HG03108 (cell line): Measurements from ENCODE around the gene CELSR1.
"Not testable (repeated sequence)": the region's sequence is repeated elsewhere in the genome, so short reads cannot be mapped to it uniquely, and the experiment has no call there.

Experiments used
- ATAC-seq: cut with Tn5 transposase; IDR thresholded peaks from one replicate; pipeline ENCODE4 v1.9.1; 2021; ENCODE audit warnings: moderate library complexity; ENCODE audit not compliant: unreplicated experiment

Gene CELSR1

GRCh38 chr22:46483353-46483752 is 54.1 kb downstream of the CELSR1 start:
- ATAC-seq, result no peak

- ATAC-seq, result no peak
Measured at GRCh38 chr22:46482056-46482675, 55.3 kb downstream of the CELSR1 start.

DNA sequence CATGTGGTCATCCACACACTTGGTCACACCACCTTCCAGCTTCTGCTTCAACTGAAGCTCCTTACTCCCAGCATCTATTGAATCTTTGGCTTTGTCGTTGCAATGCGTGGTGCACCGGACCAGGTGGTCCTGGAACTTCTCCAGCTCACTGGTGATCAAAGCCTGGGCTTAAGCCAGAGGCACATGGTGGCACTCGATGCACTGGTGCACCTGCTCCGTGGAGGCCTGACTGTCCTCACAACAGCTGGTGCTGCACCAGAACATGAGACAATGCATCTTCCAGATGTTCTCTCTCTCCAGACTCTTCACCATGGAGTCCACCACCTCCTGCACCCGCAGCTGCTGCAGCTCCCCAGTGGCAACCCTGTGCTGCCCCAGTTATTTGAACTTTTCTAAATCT is 56.0 kb downstream of the CELSR1 start:
- ATAC-seq, result no peak

- ATAC-seq, result no peak
Measured at GRCh38 chr22:46480396-46480795, 57.0 kb downstream of the CELSR1 start.

DNA sequence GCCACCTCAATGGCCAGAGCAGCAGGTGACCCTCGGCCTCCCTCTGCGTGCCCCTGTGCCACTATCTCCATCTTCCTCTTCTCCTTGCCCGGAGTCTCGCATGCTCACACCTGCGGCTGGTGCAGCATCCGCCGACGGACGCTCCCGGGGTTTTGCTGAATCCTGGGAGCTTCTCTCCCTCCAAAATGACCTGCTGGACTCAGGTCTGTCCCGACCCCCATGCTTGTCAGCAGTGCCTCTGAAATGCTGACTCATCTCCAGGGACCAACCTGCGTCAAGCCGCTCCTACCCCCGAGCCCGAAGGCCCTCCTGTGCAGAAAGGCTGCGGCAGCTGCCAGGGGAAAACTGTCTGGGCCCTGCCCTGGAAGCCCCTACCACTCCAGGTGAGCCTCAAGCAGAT is 58.4 kb downstream of the CELSR1 start:
- no peak for ATAC-seq

DNA sequence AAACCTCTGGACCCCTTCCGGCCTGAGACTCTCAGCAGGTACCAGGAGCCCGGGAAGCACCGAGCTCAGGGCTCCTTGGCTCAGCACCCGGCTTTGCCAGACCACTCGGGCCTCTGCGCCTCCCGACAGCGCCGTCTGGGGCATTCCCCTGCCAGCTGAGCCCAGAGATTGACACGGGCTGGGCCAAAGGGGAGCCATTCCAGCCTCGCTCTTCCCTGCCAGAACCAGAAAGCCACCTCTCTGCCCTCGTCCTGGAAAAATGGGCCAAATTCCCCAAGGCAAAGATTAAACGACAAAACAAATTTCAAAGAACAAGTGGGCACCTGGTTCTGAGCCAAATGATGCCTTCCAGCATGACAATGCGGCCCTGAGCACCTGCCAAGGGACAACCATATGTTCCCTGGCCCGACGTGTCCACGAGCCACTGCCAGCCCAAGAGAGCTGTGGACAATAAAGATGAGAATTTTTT is 59.3 kb downstream of the CELSR1 start:
- no peak for ATAC-seq

DNA sequence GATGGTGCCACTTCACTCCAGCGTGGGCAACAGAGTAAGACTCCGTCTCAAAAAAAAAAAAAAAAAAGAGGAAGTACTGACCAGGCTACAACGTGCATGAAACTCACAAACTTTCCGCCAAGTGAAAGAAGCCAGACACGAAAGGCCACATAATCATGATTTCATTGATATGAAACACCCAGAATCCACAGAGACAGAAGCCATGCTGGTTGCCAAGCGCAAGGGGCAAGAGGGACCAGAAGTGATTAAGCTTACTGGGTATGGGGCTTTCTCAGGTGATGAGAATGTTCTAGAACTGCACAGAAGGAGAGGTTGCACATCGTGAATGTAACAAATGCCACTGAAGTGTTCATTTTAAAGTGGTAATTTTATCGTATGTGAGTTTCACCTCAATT is 60.9 kb downstream of the CELSR1 start:
- ATAC-seq, result no peak

GRCh38 chr22:46473896-46474557 is 63.4 kb downstream of the CELSR1 start:
- ATAC-seq, result no peak

DNA sequence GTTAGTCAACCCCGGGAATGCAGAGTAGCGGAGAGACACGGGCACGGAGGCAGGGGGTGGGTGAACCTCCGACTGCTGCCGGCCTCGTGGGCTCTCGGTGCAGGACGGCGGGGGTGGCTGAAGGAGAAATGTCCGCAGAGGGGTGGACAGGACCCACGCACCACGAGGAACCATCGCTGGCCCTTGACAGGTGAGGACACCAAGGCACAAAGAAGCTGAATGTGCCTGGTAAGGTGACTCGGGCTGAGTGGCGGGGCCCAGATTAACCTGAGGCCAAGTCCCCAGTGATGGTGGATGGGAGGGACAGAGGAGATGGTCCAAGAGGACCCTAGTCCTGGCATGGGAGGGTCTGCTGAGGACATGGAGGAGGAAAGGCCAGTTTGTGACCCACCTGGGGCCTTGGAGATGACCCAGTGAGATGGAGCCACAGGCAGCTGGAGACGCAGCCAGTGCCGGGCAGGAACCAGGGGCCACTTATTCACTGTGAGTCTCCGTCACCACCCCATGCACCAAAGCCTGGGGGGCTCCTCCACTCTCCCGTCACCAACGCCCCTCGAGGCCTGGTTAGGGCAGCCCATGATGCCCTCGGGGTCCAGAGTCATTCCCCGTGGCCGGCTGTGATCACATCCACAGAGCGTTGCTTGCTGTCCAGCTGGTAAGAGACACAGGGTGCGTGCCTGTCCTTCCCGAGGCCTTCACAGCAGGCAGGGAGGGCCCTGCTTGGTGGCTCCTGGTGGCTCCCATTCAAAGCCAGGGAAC is 64.2 kb downstream of the CELSR1 start:
- no peak for ATAC-seq

GRCh38 chr22:46472722-46473016 is 64.8 kb downstream of the CELSR1 start:
- no peak for ATAC-seq

DNA sequence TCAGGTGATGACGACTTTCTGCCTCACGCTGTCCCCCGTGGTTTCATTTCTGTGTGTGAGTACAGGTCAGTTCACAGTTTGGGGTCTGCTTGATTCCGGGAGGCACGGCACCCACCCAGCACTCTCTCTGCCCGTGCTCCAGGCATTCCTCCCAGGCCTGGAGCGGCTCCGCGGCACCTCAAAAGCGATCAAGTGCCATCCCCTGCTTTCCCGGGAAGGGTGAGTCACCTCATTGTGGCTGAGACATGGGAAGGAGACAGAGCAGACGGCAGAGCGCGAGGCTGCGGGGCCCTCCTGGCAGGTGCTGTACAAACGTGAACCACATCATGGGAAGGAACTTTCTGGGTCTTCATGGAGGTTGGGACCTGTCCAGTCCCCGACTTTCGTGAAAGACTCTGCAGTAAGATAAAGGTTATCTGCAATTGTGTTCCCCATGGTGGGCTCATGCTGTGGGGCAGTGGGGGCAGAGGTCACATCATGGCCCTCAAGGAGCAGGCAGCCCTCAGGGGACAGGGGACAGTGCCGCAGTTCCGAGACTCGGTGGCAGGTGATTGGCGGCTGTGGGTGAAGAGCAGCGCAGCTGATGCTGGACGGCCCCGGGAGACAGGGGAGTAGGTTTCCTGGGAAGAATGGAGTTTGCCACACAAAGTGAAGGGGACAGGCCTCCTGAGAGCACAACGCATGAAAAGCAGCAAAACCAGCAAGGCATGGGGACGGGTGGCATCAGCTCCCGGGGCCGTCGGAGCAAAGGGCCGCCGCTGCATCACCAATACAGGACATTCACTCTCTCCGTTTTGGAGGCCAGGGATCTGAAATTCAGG is 65.3 kb downstream of the CELSR1 start:
- ATAC-seq, result no peak

DNA sequence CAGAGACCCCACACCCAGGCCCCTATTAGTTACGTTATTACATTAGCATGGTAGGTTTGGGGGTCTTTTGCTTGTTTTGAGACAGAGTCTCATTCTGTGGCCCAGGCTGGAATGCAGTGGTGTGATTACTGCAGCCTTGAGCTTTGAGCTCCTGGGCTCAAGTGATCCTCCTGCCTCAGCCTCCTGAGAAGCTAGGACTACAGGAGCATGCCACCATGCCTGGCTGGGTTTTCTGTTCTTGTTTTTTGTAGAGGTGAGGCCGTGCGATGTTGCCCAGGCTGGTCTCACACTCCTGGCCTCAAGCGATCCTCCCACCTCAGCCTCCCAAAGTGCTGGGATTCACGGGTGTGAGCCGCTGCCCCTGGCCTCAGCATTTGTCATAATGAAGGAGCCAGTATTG is 66.1 kb downstream of the CELSR1 start:
- ATAC-seq, result not testable (repeated sequence)

DNA sequence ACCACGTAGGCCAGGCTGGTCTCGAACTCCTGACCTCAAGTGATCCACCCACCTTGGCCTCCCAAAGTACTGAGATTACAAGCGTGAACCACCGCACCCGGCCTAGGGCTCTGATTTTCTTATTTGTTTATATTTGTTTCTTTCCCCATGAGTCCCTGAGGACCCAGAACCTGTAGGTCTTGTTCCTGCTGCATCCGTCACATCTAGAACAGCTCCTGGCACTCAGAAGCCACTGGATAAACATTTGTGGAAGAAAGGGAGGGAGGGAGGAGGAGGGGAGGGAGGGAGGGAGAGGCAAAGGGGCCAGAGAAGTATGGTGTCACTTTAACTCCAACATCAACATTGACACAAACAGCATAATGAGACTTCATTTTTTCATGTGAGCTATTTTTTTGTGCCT is 67.7 kb downstream of the CELSR1 start:
- ATAC-seq, result no peak

- no peak for ATAC-seq
Measured at GRCh38 chr22:46467006-46467405, 70.4 kb downstream of the CELSR1 start.

GRCh38 chr22:46466255-46466676 is 71.2 kb downstream of the CELSR1 start:
- no peak for ATAC-seq

DNA sequence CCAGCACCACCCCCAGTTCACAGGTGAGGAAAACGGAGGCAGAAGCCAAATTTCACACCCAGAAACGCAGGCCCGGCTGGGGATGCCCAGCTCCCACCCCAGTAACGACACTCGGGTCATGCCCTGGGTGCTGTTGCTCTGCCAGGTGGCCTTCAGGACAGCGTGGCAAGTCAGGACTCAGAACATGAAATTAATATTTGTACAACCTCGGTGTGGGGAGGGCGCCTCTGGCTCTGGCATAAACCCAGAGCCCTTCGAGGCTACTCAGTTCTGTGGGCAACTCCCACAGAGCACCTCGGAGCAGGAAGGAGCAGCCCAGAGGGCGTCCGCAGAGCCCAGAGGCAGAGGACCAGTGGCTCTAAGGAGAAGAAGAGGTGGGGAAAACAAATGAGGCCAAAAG is 71.6 kb downstream of the CELSR1 start:
- ATAC-seq, result no peak

DNA sequence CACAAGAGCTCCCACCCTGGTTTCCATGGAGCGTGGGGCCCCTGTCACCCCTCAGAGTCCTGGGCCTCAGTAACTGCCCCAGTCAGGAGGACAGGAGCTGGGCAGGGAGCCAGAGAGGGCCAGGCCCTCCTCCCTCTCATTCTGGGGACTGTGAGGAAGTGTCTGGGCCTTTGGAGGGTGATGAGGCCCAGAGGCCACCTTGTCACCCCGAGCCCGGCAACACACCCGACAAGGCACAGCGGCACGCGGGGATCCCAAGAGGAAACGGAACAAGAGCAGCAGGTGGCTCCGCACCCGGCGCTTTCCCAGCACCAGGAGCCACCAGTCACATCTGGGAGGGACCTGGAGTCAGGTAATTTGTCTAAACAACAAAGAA is 72.1 kb downstream of the CELSR1 start:
- ATAC-seq, result no peak

DNA sequence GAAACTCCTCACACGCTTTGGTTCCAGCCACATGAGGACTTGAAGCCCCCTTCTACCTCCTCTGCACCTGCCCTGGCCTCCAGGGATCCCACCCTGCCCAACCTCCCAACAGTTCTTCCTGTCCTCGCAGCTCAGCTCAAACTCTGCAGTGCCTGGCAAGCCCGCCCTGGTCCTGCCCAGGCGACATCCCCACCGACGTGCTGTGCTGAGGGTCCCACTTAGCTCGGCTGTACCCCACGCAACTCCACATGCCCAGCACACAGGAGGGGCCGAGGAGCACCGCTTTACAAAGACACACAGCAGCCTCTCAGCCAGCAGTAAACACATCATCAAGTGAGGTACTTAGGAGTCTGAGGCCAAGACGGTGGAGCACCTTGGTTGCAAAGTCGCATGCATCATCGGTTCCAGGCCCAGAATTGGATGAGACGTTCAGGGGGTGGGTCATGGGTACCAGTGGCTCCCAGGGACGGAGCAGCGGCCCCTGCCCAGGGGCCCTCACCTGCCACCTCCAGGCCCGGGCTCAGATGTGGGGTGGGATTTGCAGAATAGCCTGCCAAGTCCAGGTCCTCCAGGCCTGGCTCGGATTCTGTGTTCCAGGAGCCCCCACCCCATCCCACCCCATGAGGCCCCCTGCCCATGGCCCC is 72.6 kb downstream of the CELSR1 start:
- ATAC-seq, result no peak

- ATAC-seq, result no peak
Measured at GRCh38 chr22:46464296-46464695, 73.1 kb downstream of the CELSR1 start.

- no peak for ATAC-seq
Measured at GRCh38 chr22:46463435-46464227, 73.8 kb downstream of the CELSR1 start.
